ENCODE data around the gene ADAMTSL1.

ADAMTSL1 gene

GRCh38 chr9:18676525-18676924 lies 202.6 kb downstream of the ADAMTSL1 start:
- DNase-seq (ENCODE audit: extremely low spot score), result no peak
- POLR2A ChIA-PET, result no interaction called here
- CTCF ChIA-PET, result no interaction called here
- TF ChIP-seq FOXK2 (IDR thresholded peaks at IDR 0.05) (no peak), L3MBTL2 (conservative IDR thresholded peaks at IDR 0.05) (no peak), NFRKB (IDR thresholded peaks at IDR 0.05) (no peak), BHLHE40 (IDR thresholded peaks at IDR 0.05; ENCODE audit: borderline replicate concordance) (no peak), HDGF (IDR thresholded peaks at IDR 0.05; ENCODE audit: borderline replicate concordance) (no peak), CTBP1 (IDR thresholded peaks at IDR 0.05; ENCODE audit: borderline replicate concordance) (no peak), SP1 (IDR thresholded peaks at IDR 0.05) (no peak), SUZ12 (IDR thresholded peaks at IDR 0.05) (no peak), FOXM1 (IDR thresholded peaks at IDR 0.05; ENCODE audit: borderline replicate concordance) (no peak), ELF4 (IDR thresholded peaks at IDR 0.05) (no peak), PKNOX1 (IDR thresholded peaks at IDR 0.05) (no peak), ZNF384 (IDR thresholded peaks at IDR 0.05) (no peak), LEF1 (IDR thresholded peaks at IDR 0.05; ENCODE audit: borderline replicate concordance) (no peak), FOXA1 (IDR thresholded peaks at IDR 0.05) (no peak), TARDBP (IDR thresholded peaks at IDR 0.05) (no peak), ARNT (IDR thresholded peaks at IDR 0.05) (no peak)

- no peak for TF ChIP-seq FOXM1 (IDR thresholded peaks at IDR 0.05; ENCODE audit: borderline replicate concordance)
- no peak for TF ChIP-seq SP1 (IDR thresholded peaks at IDR 0.05)
- no peak for TF ChIP-seq ELF4 (IDR thresholded peaks at IDR 0.05)
- no peak for TF ChIP-seq CTBP1 (IDR thresholded peaks at IDR 0.05; ENCODE audit: borderline replicate concordance)
- no peak for TF ChIP-seq ARNT (IDR thresholded peaks at IDR 0.05)
- TF ChIP-seq L3MBTL2 (conservative IDR thresholded peaks at IDR 0.05), result no peak
- no peak for TF ChIP-seq PKNOX1 (IDR thresholded peaks at IDR 0.05)
- TF ChIP-seq BHLHE40 (IDR thresholded peaks at IDR 0.05; ENCODE audit: borderline replicate concordance), result no peak
- no peak for TF ChIP-seq LEF1 (IDR thresholded peaks at IDR 0.05; ENCODE audit: borderline replicate concordance)
- no peak for TF ChIP-seq ZNF384 (IDR thresholded peaks at IDR 0.05)
- TF ChIP-seq SUZ12 (IDR thresholded peaks at IDR 0.05), result no peak
- TF ChIP-seq TARDBP (IDR thresholded peaks at IDR 0.05), result no peak
- TF ChIP-seq FOXA1 (IDR thresholded peaks at IDR 0.05), result no peak
- TF ChIP-seq NFRKB (IDR thresholded peaks at IDR 0.05), result no peak
- no peak for TF ChIP-seq FOXK2 (IDR thresholded peaks at IDR 0.05)
- no peak for TF ChIP-seq HDGF (IDR thresholded peaks at IDR 0.05; ENCODE audit: borderline replicate concordance)
- ChIA-PET POLR2A (no interaction called here), CTCF (no interaction called here)
- DNase-seq (ENCODE audit: extremely low spot score), result no peak
Measured at GRCh38 chr9:18678821-18679590, 205.1 kb downstream of the ADAMTSL1 start.

- TF ChIP-seq HDGF (IDR thresholded peaks at IDR 0.05; ENCODE audit: borderline replicate concordance), result no peak
- no peak for TF ChIP-seq FOXK2 (IDR thresholded peaks at IDR 0.05)
- no peak for TF ChIP-seq FOXA1 (IDR thresholded peaks at IDR 0.05)
- TF ChIP-seq LEF1 (IDR thresholded peaks at IDR 0.05; ENCODE audit: borderline replicate concordance), result no peak
- no peak for TF ChIP-seq CTBP1 (IDR thresholded peaks at IDR 0.05; ENCODE audit: borderline replicate concordance)
- TF ChIP-seq TARDBP (IDR thresholded peaks at IDR 0.05), result no peak
- no peak for TF ChIP-seq PKNOX1 (IDR thresholded peaks at IDR 0.05)
- no peak for TF ChIP-seq SP1 (IDR thresholded peaks at IDR 0.05)
- TF ChIP-seq NFRKB (IDR thresholded peaks at IDR 0.05), result no peak
- TF ChIP-seq ARNT (IDR thresholded peaks at IDR 0.05), result no peak
- TF ChIP-seq ELF4 (IDR thresholded peaks at IDR 0.05), result no peak
- no peak for TF ChIP-seq ZNF384 (IDR thresholded peaks at IDR 0.05)
- no peak for TF ChIP-seq FOXM1 (IDR thresholded peaks at IDR 0.05; ENCODE audit: borderline replicate concordance)
- no peak for TF ChIP-seq SUZ12 (IDR thresholded peaks at IDR 0.05)
- ChIA-PET POLR2A (no interaction called here), CTCF (no interaction called here)
- no peak for DNase-seq (ENCODE audit: extremely low spot score)
Measured at GRCh38 chr9:18682907-18683306, 209.0 kb downstream of the ADAMTSL1 start.

GRCh38 chr9:18683312-18683711 lies 209.4 kb downstream of the ADAMTSL1 start:
- POLR2A ChIA-PET, result no interaction called here
- CTCF ChIA-PET, result no interaction called here
- DNase-seq (ENCODE audit: extremely low spot score), result no peak
- TF ChIP-seq SUZ12 (IDR thresholded peaks at IDR 0.05), result no peak
- peak; percentile 67 for TF ChIP-seq PKNOX1 (IDR thresholded peaks at IDR 0.05)

GRCh38 chr9:18683851-18684250 lies 209.9 kb downstream of the ADAMTSL1 start:
- TF ChIP-seq HDGF (IDR thresholded peaks at IDR 0.05; ENCODE audit: borderline replicate concordance) (no peak), BHLHE40 (IDR thresholded peaks at IDR 0.05; ENCODE audit: borderline replicate concordance) (no peak)
- DNase-seq (ENCODE audit: extremely low spot score), result no peak
- POLR2A ChIA-PET, result no interaction called here
- CTCF ChIA-PET, result no interaction called here

Measured in HEK293T (cell line).